Activated CD4-positive, alpha-beta T cell treated with anti-CD3 and anti-CD28 coated beads, Interleukin-2, amount 10 ng/mL, durations not matched to agents 7 days and 5 days (primary cell): ENCODE measurements around the gene GMCL1. TPM values are rescaled to one million over a fixed set of nuclear protein-coding genes. Genes with fewer than 3 reads are reported as not detected.
"Not testable (repeated sequence)": the region's sequence is repeated elsewhere in the genome, so short reads cannot be mapped to it uniquely, and the experiment has no call there.

Experiments used
- CTCF ChIA-PET: fragments of 350-600 bp; sonication (Branson Sonifier 250); formaldehyde crosslinking; loops from one replicate; lab custom pipeline; 2021; ENCODE audit warnings: antibody characterized with exemption; lab: Charles Lee
- POLR2A ChIA-PET: fragments of 350-600 bp; sonication (Branson Sonifier 250); formaldehyde crosslinking; loops from one replicate; lab custom pipeline; 2021; ENCODE audit warnings: antibody characterized with exemption; lab: Charles Lee
- DNase-seq: peaks from one replicate; pipeline ENCODE4 v3.0.0-alpha.2; 2020
- H3K27ac Mint-ChIP-seq: one replicate; pipeline ENCODE4 v1.8.0; 2021; ENCODE audit warnings: mild to moderate bottlenecking, moderate library complexity, mixed read lengths
- H3K27me3 Mint-ChIP-seq: one replicate; pipeline ENCODE4 v1.8.0; 2021; ENCODE audit warnings: mixed read lengths
- H3K36me3 Mint-ChIP-seq: one replicate; pipeline ENCODE4 v1.8.0; 2021; ENCODE audit warnings: low read depth, mixed read lengths
- H3K4me1 Mint-ChIP-seq: one replicate; pipeline ENCODE4 v1.8.0; 2021; ENCODE audit warnings: mixed read lengths
- H3K4me3 Mint-ChIP-seq: one replicate; pipeline ENCODE4 v1.8.0; 2021; ENCODE audit warnings: mild to moderate bottlenecking, moderate library complexity, mixed read lengths
- H3K9me3 Mint-ChIP-seq: one replicate; pipeline ENCODE4 v1.8.0; 2021; ENCODE audit warnings: mixed read lengths
- total RNA-seq, 2 experiments: library from RNA; stranded (reverse); gene quantifications; one replicate each; pipeline ENCODE4 v1.2.3, GENCODE V29; 2021

GMCL1 gene
- total RNA-seq, 2 experiments from 2014 or later = 19.4 to 24.9 TPM

- Mint-ChIP-seq H3K4me1 (peaks cover 8% of the 10 kb centered on the region), H3K27me3 (no peaks in the 10 kb centered on the region), H3K27ac (no peak overlapping the region), H3K9me3 (no peaks in the 10 kb centered on the region), H3K36me3 (peaks cover 21% of the 10 kb centered on the region), H3K4me3 (no peak overlapping the region)
- POLR2A ChIA-PET = interaction anchor here (1.0 kb wide), 1 partner anchor 9 kb away, joined by 3 read pairs; no protein-coding TSS in a partner anchor
- DNase-seq = no peak
- CTCF ChIA-PET = interaction anchor here (0.6 to 5.8 kb wide), 9 partner anchors 9 to 455 kb away, joined by 3 to 78 read pairs (median 4); no protein-coding TSS in a partner anchor
These were observed 13.7 kb upstream of the GMCL1 start for GRCh38 chr2:69815717-69816116.

DNA sequence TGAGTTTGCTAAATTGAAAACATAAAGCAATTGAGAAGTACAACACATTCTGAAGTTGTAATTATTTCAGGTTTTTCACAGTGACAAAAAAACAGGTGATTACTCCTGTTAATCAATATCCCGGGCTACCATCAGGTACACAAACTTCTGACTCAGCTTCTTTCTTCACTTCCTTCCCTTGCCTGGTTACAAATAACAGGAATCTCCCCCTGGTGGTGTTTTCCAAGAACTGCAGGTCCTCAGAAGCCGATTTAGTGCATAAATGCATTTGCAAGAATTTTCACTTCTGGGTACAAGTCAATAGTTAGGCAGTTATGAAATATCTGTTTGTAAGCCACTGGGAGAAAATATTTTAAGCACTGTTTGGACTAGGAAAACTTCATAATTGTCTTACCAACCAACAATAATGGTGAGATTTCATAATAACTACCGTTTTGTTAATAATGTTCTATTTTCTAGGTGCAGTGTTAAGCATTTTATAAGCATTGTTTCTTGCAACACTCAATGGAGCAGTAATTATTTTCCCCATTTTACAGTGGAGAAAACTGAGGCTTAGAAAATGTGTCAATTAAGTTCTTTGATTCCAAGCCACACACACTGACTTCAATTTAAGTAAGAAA lies 12.4 kb upstream of the GMCL1 start:
- POLR2A ChIA-PET = interaction anchor here (0.7 kb wide), 1 partner anchor 477 kb away, joined by 3 read pairs; the partner anchor contains the start of gene SNRPG
- Mint-ChIP-seq H3K9me3 (no peaks in the 10 kb centered on the region), H3K4me1 (peaks cover 8% of the 10 kb centered on the region), H3K27me3 (no peaks in the 10 kb centered on the region), H3K36me3 (peaks cover 26% of the 10 kb centered on the region), H3K27ac (no peak overlapping the region), H3K4me3 (no peak overlapping the region)
- DNase-seq = peak; percentile 85
- CTCF ChIA-PET = interaction anchor here (0.6 to 5.8 kb wide), 19 partner anchors 8 to 130 kb away, joined by 3 to 78 read pairs (median 4); partner anchors contain the start of gene GMCL1

- DNase-seq = no peak
- ChIA-PET POLR2A (no interaction called here), CTCF (interaction anchor here (0.7 to 5.8 kb wide), 7 partner anchors 9 to 103 kb away, joined by 3 to 78 read pairs (median 7); partner anchors contain the start of gene GMCL1)
- no peak overlapping the region for H3K27ac Mint-ChIP-seq
- H3K4me1 Mint-ChIP-seq = peaks cover 8% of the 10 kb centered on the region
- peaks cover 30% of the 10 kb centered on the region for H3K36me3 Mint-ChIP-seq
- H3K4me3 Mint-ChIP-seq = no peak overlapping the region
- H3K9me3 Mint-ChIP-seq = no peaks in the 10 kb centered on the region
- H3K27me3 Mint-ChIP-seq = no peaks in the 10 kb centered on the region
These were observed 11.5 kb upstream of the GMCL1 start for GRCh38 chr2:69817729-69818501.

DNA sequence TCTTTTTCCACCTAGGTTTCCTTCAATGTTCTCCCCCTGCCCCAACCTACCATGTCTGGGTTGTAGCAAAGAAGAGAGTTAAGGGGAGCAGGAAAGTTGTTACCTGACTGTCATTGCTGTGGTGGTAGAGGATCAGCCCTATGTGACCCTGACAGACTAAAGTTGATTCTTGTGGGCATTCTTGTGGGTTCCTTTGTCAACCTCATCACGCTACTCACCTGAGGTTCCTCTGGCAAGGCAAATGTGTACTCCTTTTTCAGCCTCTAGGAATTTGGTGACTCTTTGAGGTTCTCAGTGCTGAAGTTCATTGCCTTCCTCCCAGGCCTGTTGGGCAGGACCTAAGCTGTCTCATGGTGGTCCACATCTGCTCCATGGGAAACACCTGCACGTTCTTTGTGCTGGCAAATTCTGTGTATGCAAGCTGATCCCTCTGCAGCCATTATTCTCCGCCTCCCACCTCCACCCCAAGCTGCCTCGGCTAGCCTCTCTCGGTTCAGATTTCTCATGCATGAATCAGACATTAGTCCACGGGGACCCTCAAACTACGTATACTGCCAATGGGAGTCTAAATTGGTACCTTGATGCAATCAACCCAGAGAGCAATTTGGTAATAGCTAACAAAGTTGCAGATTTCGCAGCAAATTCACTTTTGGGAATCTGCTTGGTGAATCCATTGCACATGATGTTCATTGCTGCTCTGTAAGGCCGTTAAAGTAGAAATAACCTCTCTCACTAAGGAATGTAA lies 1.5 kb upstream of the GMCL1 start:
- DNase-seq = peak; percentile 12
- H3K27me3 Mint-ChIP-seq = no peaks in the 10 kb centered on the region
- no peaks in the 10 kb centered on the region for H3K9me3 Mint-ChIP-seq
- H3K36me3 Mint-ChIP-seq = peaks cover 16% of the 10 kb centered on the region
- H3K27ac Mint-ChIP-seq = peak overlapping the region; percentile 97
- CTCF ChIA-PET = interaction anchor here (0.6 to 5.0 kb wide), 5 partner anchors 10 to 103 kb away, joined by 3 to 17 read pairs (median 4); no protein-coding TSS in a partner anchor
- H3K4me1 Mint-ChIP-seq = peaks cover 44% of the 10 kb centered on the region
- peak overlapping the region; percentile 90 for H3K4me3 Mint-ChIP-seq
- POLR2A ChIA-PET = no interaction called here

DNA sequence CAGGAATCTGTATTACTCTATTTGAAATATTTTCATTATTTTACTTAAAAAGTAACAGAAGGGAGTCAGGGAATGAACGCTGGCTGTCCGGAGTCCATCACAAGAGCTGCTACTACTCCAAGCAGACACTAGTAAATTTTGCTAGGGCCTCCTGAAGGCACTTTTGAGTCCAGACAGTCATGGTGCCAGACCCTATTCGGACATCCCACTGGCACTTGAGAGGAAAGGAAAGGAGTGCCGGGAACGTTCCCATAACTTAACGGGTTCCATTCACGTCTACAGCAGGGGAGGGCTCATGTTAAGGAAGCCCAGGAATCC lies 563 bp upstream of the GMCL1 start:
- Mint-ChIP-seq H3K36me3 (peaks cover 20% of the 10 kb centered on the region), H3K27me3 (no peaks in the 10 kb centered on the region), H3K27ac (peak overlapping the region; percentile 97), H3K4me3 (peak overlapping the region; percentile 90), H3K9me3 (no peaks in the 10 kb centered on the region), H3K4me1 (peaks cover 53% of the 10 kb centered on the region)
- no peak for DNase-seq
- ChIA-PET POLR2A (no interaction called here), CTCF (interaction anchor here (5.0 kb wide), 1 partner anchor 11 kb away, joined by 17 read pairs; no protein-coding TSS in a partner anchor)

- ChIA-PET CTCF (interaction anchor here (0.9 to 1.1 kb wide), 2 partner anchors 14 to 106 kb away, joined by 3 read pairs; no protein-coding TSS in a partner anchor), POLR2A (no interaction called here)
- peaks cover 65% of the 10 kb centered on the region for H3K4me1 Mint-ChIP-seq
- peaks cover 33% of the 10 kb centered on the region for H3K36me3 Mint-ChIP-seq
- peak overlapping the region; percentile 97 for H3K27ac Mint-ChIP-seq
- DNase-seq = peak; percentile 64
- H3K27me3 Mint-ChIP-seq = no peaks in the 10 kb centered on the region
- H3K4me3 Mint-ChIP-seq = peak overlapping the region; percentile 90
- H3K9me3 Mint-ChIP-seq = no peaks in the 10 kb centered on the region
These were observed 815 bp downstream of the GMCL1 start for GRCh38 chr2:69830045-69830905.

DNA sequence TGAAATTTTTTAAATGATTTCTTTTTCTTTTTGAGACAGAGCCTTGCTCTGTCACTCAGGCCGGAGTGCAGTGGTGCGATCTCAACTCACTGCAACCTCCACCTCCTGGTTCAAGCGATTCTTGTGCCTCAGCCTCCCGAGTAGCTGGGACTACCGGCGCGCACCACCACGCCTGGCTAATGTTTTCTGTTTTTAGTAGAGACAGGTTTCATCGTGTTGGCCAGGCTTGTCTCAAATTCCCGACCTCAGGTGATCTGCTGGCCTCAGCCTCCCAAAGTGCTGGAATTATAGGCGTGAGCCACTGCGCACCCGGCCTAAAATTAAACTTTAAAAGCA lies 1.4 kb downstream of the GMCL1 start:
- H3K36me3 Mint-ChIP-seq = peaks cover 34% of the 10 kb centered on the region
- POLR2A ChIA-PET, H3K27me3 Mint-ChIP-seq, DNase-seq, H3K9me3 Mint-ChIP-seq: not testable (repeated sequence)
- CTCF ChIA-PET = interaction anchor here (1.1 kb wide), 1 partner anchor 14 kb away, joined by 3 read pairs; no protein-coding TSS in a partner anchor
- peak overlapping the region; percentile 90 for H3K27ac Mint-ChIP-seq
- H3K4me3 Mint-ChIP-seq = peak overlapping the region; percentile 90
- H3K4me1 Mint-ChIP-seq = peaks cover 71% of the 10 kb centered on the region

GRCh38 chr2:69831354-69831905 lies 2.0 kb downstream of the GMCL1 start:
- Mint-ChIP-seq H3K27ac (no peak overlapping the region), H3K36me3 (peaks cover 38% of the 10 kb centered on the region), H3K4me3 (peak overlapping the region; percentile 90), H3K27me3 (no peaks in the 10 kb centered on the region), H3K4me1 (peaks cover 77% of the 10 kb centered on the region), H3K9me3 (no peaks in the 10 kb centered on the region)
- POLR2A ChIA-PET = no interaction called here
- no peak for DNase-seq
- CTCF ChIA-PET = interaction anchor here (1.1 to 1.2 kb wide), 2 partner anchors 15 to 29 kb away, joined by 3 read pairs; no protein-coding TSS in a partner anchor

DNA sequence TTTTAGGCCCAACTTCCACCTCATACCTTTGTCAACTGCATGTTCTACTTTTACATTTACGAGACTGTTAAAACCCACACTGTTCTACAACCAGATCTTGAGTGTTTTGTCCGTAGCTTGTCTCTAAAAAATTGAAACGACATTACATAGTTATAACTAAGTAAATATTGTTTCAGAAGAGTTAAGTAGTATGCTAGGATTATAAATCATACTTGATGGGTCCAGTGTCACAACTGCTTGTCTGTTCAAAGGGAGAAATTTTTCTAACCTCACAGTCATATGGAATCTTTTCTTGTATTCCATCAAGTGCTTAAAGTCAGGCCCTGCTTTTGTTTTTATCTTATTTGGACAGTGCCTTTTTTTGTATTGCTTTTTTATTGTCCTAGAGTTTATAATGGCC lies 4.3 kb downstream of the GMCL1 start:
- ChIA-PET CTCF (interaction anchor here (0.8 to 1.8 kb wide), 2 partner anchors 21 to 109 kb away, joined by 3 to 5 read pairs; no protein-coding TSS in a partner anchor), POLR2A (no interaction called here)
- no peaks in the 10 kb centered on the region for H3K27me3 Mint-ChIP-seq
- no peaks in the 10 kb centered on the region for H3K9me3 Mint-ChIP-seq
- H3K4me3 Mint-ChIP-seq = no peak overlapping the region
- H3K4me1 Mint-ChIP-seq = peaks cover 61% of the 10 kb centered on the region
- H3K36me3 Mint-ChIP-seq = peaks cover 43% of the 10 kb centered on the region
- H3K27ac Mint-ChIP-seq = no peak overlapping the region
- DNase-seq = no peak

DNA sequence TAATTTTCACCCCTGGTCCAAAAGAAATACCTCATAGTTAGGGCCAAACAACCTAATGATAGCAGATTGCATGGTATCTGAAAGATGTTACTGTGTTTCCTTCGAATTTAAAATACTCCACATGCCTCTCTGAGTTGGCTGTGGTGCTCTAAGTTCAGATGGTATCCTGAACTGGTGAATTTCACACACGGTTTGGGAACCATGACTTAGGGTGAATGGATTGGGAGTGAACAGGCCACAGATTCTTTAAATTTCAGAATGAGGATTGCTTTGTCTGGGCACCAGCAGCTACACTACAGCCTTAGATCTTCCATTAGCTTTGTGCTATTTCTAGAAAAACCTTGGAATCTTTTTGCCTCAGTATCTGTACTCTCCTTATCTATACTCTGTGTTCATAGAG lies 6.2 kb downstream of the GMCL1 start:
- ChIA-PET POLR2A (no interaction called here), CTCF (no interaction called here)
- Mint-ChIP-seq H3K4me3 (no peak overlapping the region), H3K36me3 (peaks cover 50% of the 10 kb centered on the region), H3K9me3 (no peaks in the 10 kb centered on the region), H3K4me1 (peaks cover 57% of the 10 kb centered on the region), H3K27ac (no peak overlapping the region), H3K27me3 (no peaks in the 10 kb centered on the region)
- DNase-seq = no peak

DNA sequence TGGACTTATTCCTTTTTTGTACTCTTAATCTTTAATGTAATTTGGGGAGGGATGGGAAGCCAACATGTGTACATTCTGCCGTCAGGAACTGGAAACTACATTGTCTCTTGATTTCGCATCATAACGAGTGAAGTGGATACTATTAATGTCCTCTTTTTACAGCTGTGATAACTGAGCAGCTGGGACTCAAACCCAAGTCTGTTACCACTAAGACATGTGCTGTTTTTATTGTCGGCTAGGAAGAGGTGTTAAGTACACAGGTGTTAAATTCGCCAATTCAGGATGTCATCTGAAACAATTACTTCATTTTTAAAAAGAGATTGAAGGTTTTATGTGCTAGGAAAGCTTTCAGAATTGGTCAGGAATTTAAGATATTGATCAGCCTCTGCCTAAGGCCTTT lies 6.9 kb downstream of the GMCL1 start:
- CTCF ChIA-PET = no interaction called here
- Mint-ChIP-seq H3K27me3 (no peaks in the 10 kb centered on the region), H3K4me3 (no peak overlapping the region), H3K36me3 (peaks cover 49% of the 10 kb centered on the region), H3K27ac (no peak overlapping the region), H3K9me3 (no peaks in the 10 kb centered on the region), H3K4me1 (peaks cover 51% of the 10 kb centered on the region)
- DNase-seq = no peak
- POLR2A ChIA-PET = no interaction called here
